SK-N-SH (cell line): ENCODE measurements around the gene LGR6.

Experiments
- CTCF ChIP-seq: fragments of 200-600 bp; sonication (generic); IDR thresholded peaks from 2 replicates; pipeline ENCODE4 v1.6.1; 2017; ENCODE audit warnings: antibody characterized with exemption, mild to moderate bottlenecking, moderate library complexity
- EP300 ChIP-seq, 2 experiments: IDR thresholded peaks; 2 replicates each; pipeline versions ENCODE4 v1.4.0 to v1.6.1; 2012; ENCODE audit warnings: borderline replicate concordance in 1 of 2, low read depth in 1 of 2, low read length in 1 of 2
- EZH2phosphoT487 ChIP-seq: fragments of 200-600 bp; sonication (generic); IDR thresholded peaks from 2 replicates; pipeline ENCODE4 v1.6.1; 2017; ENCODE audit warnings: low read depth, mixed run types, mild to moderate bottlenecking, antibody characterized with exemption, moderate library complexity, borderline replicate concordance
- GATA2 ChIP-seq: sonication (generic); formaldehyde crosslinking; IDR thresholded peaks from 2 replicates; pipeline ENCODE4 v1.5.0; 2020; ENCODE audit warnings: mild to moderate bottlenecking, missing genetic modification reagents
- JUND ChIP-seq: IDR thresholded peaks from 2 replicates; pipeline ENCODE4 v1.4.0; 2012
- MEF2A ChIP-seq: IDR thresholded peaks from 2 replicates; pipeline ENCODE4 v1.4.0; 2012; ENCODE audit warnings: low read depth, borderline replicate concordance
- NFIC ChIP-seq: IDR thresholded peaks from 2 replicates; pipeline ENCODE4 v1.4.0; 2012; ENCODE audit warnings: borderline replicate concordance
- POLR2AphosphoS5 ChIP-seq: IDR thresholded peaks from 2 replicates; pipeline ENCODE4 v1.6.1; 2012; ENCODE audit warnings: low read depth, low read length
- REST ChIP-seq: IDR thresholded peaks from 2 replicates; pipeline ENCODE4 v1.6.1; 2012; ENCODE audit warnings: mild to moderate bottlenecking, low read depth, low read length, moderate library complexity
- RXRA ChIP-seq: IDR thresholded peaks from 2 replicates; pipeline ENCODE4 v1.4.0; 2012; ENCODE audit warnings: low read depth, mild to moderate bottlenecking, borderline replicate concordance
- TAF1 ChIP-seq: IDR thresholded peaks from 2 replicates; pipeline ENCODE4 v1.6.1; 2012; ENCODE audit warnings: low read depth, mild to moderate bottlenecking, low read length, moderate library complexity, borderline replicate concordance
- USF2 ChIP-seq: fragments of 150-350 bp; IDR thresholded peaks from 2 replicates; pipeline ENCODE4 v1.6.1; 2017; ENCODE audit warnings: antibody characterized with exemption, low read length, low read depth, borderline replicate concordance

GRCh38 chr1:202268817-202269216, 75.2 kb downstream of the LGR6 start:
- TF ChIP-seq CTCF: no peak
- no peak for TF ChIP-seq USF2
- no peak for TF ChIP-seq TAF1
- no peak for TF ChIP-seq REST
- TF ChIP-seq EZH2phosphoT487: no peak
- no peak for TF ChIP-seq EP300 (IDR thresholded peaks at IDR 0.05; ENCODE audit: borderline replicate concordance in 1 of 2, low read depth in 1 of 2, low read length in 1 of 2)
- no peak for TF ChIP-seq GATA2 (CRISPR knock-in tag)
- TF ChIP-seq POLR2AphosphoS5: no peak
- no peak for TF ChIP-seq RXRA
- no peak for TF ChIP-seq MEF2A
- no peak for TF ChIP-seq NFIC
- no peak for TF ChIP-seq JUND
